ENCODE results near the gene GNG7.

GRCh38 chr19:2663920-2664571, 38.4 kb downstream of the GNG7 start:
- TF ChIP-seq CTCF (IDR thresholded peaks at IDR 0.05; ENCODE audit: low read length): peak; percentile 67
- no peak for TF ChIP-seq EZH2phosphoT487 (IDR thresholded peaks at IDR 0.05; ENCODE audit: low read length)

Measured in MM.1S (cell line).